Esophagus muscularis mucosa (tissue), 4 donors: Measurements from ENCODE around the gene RABL6. TPM values are rescaled to one million over a fixed set of nuclear protein-coding genes. Genes with fewer than 3 reads are reported as not detected.
"Not testable (repeated sequence)": the region's sequence is repeated elsewhere in the genome, so short reads cannot be mapped to it uniquely, and the experiment has no call there.

Experiments
- DNase-seq: peaks from one replicate; pipeline ENCODE4 v3.0.0-alpha.2; 2017; ENCODE audit errors: extremely low spot score
- H3K27ac ChIP-seq, 4 donors: fragments of 200-600 bp; sonication (generic); replicated peaks in 1 of 4; 1 replicate in 3 of 4; 2 replicates in 1 of 4; pipeline ENCODE4 v1.5.1; 2016 to 2019; ENCODE audit warnings: mild to moderate bottlenecking in 1 of 4
- H3K27me3 ChIP-seq, 4 donors: fragments of 200-600 bp; sonication (generic); one replicate each; pipeline versions ENCODE4 v1.5.1 to v1.6.0; 2016 to 2019
- H3K36me3 ChIP-seq, 4 donors: fragments of 200-600 bp; sonication (generic); one replicate each; pipeline ENCODE4 v1.5.1; 2016 to 2019
- H3K4me1 ChIP-seq, 4 donors: fragments of 200-600 bp; sonication (generic); one replicate each; pipeline ENCODE4 v1.5.1; 2016 to 2019
- H3K4me3 ChIP-seq, 4 donors: fragments of 200-600 bp; sonication (generic); 1 replicate in 2 of 4; 2 replicates in 2 of 4; pipeline ENCODE4 v1.5.1; 2016 to 2019; ENCODE audit warnings: mild to moderate bottlenecking in 4 of 4, moderate library complexity in 1 of 4
- H3K9me3 ChIP-seq, 4 donors: fragments of 200-600 bp; sonication (generic); 1 replicate in 3 of 4; 2 replicates in 1 of 4; pipeline ENCODE4 v1.5.1; 2016 to 2019
- EP300 ChIP-seq: sonication (generic); formaldehyde crosslinking; IDR thresholded peaks from one replicate; pipeline ENCODE4 v1.6.1; 2017; ENCODE audit warnings: antibody characterized with exemption
- POLR2A ChIP-seq: fragments of 450-650 bp; IDR thresholded peaks from one replicate; pipeline ENCODE4 v1.6.1; 2017; ENCODE audit warnings: antibody characterized with exemption, moderate library complexity, mild to moderate bottlenecking, low read depth
- POLR2AphosphoS5 ChIP-seq, 2 donors: sonication (generic); formaldehyde crosslinking; IDR thresholded peaks; one replicate each; pipeline ENCODE4 v1.6.1; 2017; ENCODE audit warnings: antibody characterized with exemption in 2 of 2
- WGBS: methylation state at CpG from one replicate; pipeline ENCODE4 v1.1.5; 2018; 5-methylcytosine and 5-hydroxymethylcytosine counted together
- intact Hi-C: fragments of 100-400 bp; cut with DNase I; formaldehyde crosslinking; loops from one replicate; pipeline ENCODE4 v1.15.1; 2023
- total RNA-seq, 4 donors: library from RNA; depleted of rRNA; stranded (reverse); fragments of >200 nt; gene quantifications; one replicate each; pipeline versions ENCODE4 v1.1.0 to v1.2.1, GENCODE V29; 2016
- TF ChIP-seq, protein P1 (sequence below), 3 experiments: fragments of 200-600 bp in 2 of 3; fragments of 450-650 bp in 1 of 3; sonication (generic) in 2 of 3; IDR thresholded peaks; one replicate each; pipeline ENCODE4 v1.5.1; 2017 to 2019; ENCODE audit warnings: antibody characterized with exemption in 3 of 3, mild to moderate bottlenecking in 2 of 3, moderate library complexity in 1 of 3

Gene RABL6
- total RNA-seq, 4 donors from 2014 or later: 56.3 to 110 (median 83.0) TPM

DNA sequence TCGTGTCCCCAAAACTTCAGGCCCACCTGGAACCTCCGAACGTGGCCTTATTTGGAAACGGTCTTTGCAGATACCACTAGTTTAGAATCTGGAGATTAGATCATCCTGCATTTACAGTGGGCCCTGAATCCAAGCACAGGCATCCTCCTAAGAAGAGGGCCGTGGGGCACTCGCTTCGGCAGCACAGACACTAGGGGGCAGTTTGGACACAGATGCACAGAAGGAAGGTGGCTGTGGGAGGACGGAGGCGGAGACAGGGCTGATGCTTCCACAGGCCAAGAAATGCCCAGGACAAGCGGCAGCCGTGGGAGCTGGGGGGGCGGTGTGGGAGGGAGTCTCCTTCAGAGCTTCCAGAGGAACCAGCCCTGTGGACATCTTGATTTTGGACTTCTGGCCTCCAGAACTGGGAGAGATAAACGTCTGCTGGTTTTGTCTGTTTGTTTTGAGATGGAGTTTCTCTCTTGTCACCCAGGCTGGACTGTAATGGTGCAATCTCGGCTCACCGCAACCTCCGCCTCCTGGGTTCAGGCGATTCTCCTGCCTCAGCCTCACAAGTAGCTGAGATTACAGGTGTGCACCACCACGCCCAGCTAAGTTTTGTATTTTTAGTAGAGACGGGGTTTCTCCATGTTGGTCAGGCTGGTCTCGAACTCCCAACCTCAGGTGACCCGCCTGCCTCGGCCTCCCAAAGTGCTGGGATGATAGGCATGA is 46.8 kb upstream of the RABL6 start:
- peaks cover 0 to 22% (median 15%) of the 10 kb centered on the region in 4 donors for H3K4me1 ChIP-seq
- H3K27ac ChIP-seq, intact Hi-C loops, H3K9me3 ChIP-seq, H3K36me3 ChIP-seq, H3K4me3 ChIP-seq, DNase-seq: not testable (repeated sequence)
- peaks cover 0 to 76% (median 8%) of the 10 kb centered on the region in 4 donors for H3K27me3 ChIP-seq
- TF ChIP-seq, protein P1, sequence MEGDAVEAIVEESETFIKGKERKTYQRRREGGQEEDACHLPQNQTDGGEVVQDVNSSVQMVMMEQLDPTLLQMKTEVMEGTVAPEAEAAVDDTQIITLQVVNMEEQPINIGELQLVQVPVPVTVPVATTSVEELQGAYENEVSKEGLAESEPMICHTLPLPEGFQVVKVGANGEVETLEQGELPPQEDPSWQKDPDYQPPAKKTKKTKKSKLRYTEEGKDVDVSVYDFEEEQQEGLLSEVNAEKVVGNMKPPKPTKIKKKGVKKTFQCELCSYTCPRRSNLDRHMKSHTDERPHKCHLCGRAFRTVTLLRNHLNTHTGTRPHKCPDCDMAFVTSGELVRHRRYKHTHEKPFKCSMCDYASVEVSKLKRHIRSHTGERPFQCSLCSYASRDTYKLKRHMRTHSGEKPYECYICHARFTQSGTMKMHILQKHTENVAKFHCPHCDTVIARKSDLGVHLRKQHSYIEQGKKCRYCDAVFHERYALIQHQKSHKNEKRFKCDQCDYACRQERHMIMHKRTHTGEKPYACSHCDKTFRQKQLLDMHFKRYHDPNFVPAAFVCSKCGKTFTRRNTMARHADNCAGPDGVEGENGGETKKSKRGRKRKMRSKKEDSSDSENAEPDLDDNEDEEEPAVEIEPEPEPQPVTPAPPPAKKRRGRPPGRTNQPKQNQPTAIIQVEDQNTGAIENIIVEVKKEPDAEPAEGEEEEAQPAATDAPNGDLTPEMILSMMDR (IDR thresholded peaks at IDR 0.05): peak in 2 of 3 experiments; percentile 19 to 45
- WGBS: 48% methylated on average over 15 of the region's 22 CpGs

DNA sequence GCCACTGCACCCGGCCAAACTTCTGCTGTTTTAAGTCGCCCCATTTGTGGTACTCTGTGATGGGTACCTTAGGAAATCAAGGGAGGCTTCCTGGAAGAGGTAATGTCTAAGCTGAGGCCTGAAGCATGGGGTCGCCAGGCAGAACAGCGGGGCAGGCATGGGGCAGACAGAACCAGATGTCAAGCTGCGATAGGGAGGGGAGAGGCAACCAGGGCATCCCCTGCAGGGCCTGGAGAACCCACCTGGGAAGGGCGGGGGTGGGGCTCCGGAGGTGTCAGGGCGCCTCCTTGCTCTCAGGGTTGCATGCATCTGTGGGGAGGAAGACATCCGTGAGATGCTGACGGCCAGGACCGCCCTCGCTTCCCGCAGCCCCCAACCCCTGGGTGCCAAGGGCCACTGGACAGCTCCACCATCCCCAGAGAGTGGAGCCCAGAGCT is 46.2 kb upstream of the RABL6 start:
- H3K4me1 ChIP-seq: peaks cover 0 to 22% (median 15%) of the 10 kb centered on the region in 4 donors
- TF ChIP-seq POLR2AphosphoS5 (IDR thresholded peaks at IDR 0.05) (no peak), POLR2A (no peak), EP300 (no peak)
- TF ChIP-seq, protein P1 (IDR thresholded peaks at IDR 0.05): no peak
- H3K27me3 ChIP-seq: peaks cover 0 to 74% (median 8%) of the 10 kb centered on the region in 4 donors
- no peak overlapping the region for H3K27ac ChIP-seq
- no peak overlapping the region for H3K4me3 ChIP-seq
- no peak for DNase-seq
- intact Hi-C loops: no loop called here
- H3K36me3 ChIP-seq: no peaks in the 10 kb centered on the region
- WGBS: 100% methylated on average over 2 of the region's 13 CpGs
- H3K9me3 ChIP-seq: peaks cover 0 to under 1% (median 0%) of the 10 kb centered on the region in 4 donors

DNA sequence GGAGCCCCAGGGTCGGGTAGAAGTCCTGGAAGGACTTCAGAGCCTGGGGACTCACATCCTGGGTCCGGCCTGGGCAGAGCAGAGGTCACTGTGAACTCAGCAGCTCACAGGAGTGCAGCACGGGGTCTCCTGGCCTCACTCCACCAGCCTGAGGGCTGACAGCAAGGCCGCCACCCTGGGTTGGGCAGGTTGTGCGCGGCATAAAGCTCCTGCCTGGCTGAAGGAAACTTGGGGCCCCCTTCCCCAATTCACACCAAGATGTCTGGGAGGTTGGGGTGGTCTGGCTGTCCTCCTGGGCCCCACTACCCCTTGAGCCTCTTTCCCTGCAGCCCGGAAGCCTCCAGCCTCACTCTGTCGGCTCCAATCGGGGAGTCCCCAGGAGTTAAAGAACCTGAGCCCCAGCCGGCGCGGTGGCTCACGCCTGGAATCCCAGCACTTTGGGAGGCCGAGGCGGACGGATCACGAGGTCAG is 45.5 kb upstream of the RABL6 start:
- no peak for TF ChIP-seq POLR2A
- TF ChIP-seq POLR2AphosphoS5 (IDR thresholded peaks at IDR 0.05): no peak
- TF ChIP-seq, protein P1 (IDR thresholded peaks at IDR 0.05): no peak
- no peak for TF ChIP-seq EP300
- Histone ChIP-seq H3K4me1 (peaks cover 0 to 22% (median 15%) of the 10 kb centered on the region in 4 donors), H3K36me3 (no peaks in the 10 kb centered on the region), H3K27ac (no peak overlapping the region), H3K27me3 (peaks cover 0 to 76% (median 8%) of the 10 kb centered on the region in 4 donors), H3K9me3 (no peaks in the 10 kb centered on the region), H3K4me3 (no peak overlapping the region)
- no peak for DNase-seq
- WGBS: 76% methylated on average over 10 of the region's 17 CpGs
- intact Hi-C loops: no loop called here

DNA sequence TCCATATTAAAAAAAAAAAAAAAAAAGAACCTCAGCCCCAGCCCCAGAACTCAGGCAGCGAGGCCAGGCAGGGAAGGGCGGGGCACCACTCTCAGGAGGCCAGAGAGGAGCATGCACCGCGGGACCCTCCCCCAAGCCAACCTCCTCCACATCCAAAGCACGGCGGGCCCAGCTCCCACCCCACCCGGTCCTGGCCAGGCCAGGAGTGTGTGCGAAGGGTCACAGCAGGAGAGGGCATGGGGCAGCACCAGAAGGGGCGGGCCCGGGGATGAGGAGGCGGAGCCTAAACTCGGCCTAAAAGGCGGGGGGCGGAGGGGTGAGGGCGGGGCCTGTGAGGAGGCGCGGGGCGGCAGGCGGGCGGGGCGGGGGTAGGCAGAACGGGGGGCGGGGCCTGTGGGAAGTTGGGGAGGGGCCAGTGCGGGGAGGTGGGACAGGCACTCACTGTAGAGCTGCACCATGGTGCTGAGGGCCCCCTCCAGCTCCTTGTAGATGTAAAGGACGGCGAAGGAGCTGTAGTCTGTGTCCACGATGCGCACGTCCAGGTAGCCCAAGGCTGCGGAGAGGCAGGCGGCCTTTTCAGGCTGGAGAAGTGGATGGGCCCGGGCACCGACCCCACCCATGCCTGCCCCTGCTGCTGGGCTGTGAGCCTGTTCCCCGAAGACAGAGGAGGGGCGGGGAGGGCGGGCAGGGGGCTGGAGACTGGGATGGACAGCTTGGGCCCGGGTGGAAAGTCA is 44.7 kb upstream of the RABL6 start:
- no peak for DNase-seq
- Histone ChIP-seq H3K27me3 (peaks cover 0 to 80% (median 8%) of the 10 kb centered on the region in 4 donors), H3K4me3 (no peak overlapping the region), H3K9me3 (no peaks in the 10 kb centered on the region), H3K4me1 (peaks cover 0 to 20% (median 14%) of the 10 kb centered on the region in 4 donors), H3K27ac (no peak overlapping the region), H3K36me3 (no peaks in the 10 kb centered on the region)
- no peak for TF ChIP-seq POLR2AphosphoS5 (IDR thresholded peaks at IDR 0.05)
- intact Hi-C loops: no loop called here
- WGBS: 20% methylated on average over 17 of the region's 37 CpGs

DNA sequence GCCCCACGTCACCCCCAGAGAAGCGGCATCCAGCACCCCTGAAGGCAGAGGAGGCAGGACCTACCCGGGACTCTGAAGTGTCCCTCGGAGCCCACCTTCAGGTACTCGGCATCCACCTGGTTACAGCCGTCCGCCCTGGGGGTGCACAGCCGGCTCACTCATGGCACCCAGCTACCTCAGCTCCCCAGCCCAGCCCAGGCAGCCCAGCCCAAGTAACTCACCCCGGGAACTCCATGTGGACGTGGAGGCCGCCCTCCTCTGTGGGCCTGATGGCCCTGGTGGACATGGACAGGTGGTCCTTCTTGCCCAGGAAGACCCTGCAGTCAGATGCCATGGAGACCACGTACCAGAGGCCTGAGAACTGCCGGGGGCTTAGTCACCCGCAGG is 44.1 kb upstream of the RABL6 start:
- TF ChIP-seq POLR2A (no peak), POLR2AphosphoS5 (IDR thresholded peaks at IDR 0.05) (no peak), EP300 (no peak)
- TF ChIP-seq, protein P1 (IDR thresholded peaks at IDR 0.05): no peak
- no peaks in the 10 kb centered on the region for H3K9me3 ChIP-seq
- no peaks in the 10 kb centered on the region for H3K36me3 ChIP-seq
- intact Hi-C loops: no loop called here
- no peak overlapping the region for H3K27ac ChIP-seq
- WGBS: 83% methylated on average over 6 of the region's 14 CpGs
- H3K4me3 ChIP-seq: no peak overlapping the region
- peaks cover 0 to 16% (median 13%) of the 10 kb centered on the region in 4 donors for H3K4me1 ChIP-seq
- peaks cover 0 to 77% (median 8%) of the 10 kb centered on the region in 4 donors for H3K27me3 ChIP-seq
- DNase-seq: no peak
